ENCODE data around the gene ELMO2. TPM values are rescaled to one million over a fixed set of nuclear protein-coding genes. Genes with fewer than 3 reads are reported as not detected.
A peak's percentile ranks its signal among the peaks of the same experiment; 100 is the strongest.

ELMO2 gene
- total RNA-seq, 1 experiment from 2014 or later: 38.5 TPM

DNA sequence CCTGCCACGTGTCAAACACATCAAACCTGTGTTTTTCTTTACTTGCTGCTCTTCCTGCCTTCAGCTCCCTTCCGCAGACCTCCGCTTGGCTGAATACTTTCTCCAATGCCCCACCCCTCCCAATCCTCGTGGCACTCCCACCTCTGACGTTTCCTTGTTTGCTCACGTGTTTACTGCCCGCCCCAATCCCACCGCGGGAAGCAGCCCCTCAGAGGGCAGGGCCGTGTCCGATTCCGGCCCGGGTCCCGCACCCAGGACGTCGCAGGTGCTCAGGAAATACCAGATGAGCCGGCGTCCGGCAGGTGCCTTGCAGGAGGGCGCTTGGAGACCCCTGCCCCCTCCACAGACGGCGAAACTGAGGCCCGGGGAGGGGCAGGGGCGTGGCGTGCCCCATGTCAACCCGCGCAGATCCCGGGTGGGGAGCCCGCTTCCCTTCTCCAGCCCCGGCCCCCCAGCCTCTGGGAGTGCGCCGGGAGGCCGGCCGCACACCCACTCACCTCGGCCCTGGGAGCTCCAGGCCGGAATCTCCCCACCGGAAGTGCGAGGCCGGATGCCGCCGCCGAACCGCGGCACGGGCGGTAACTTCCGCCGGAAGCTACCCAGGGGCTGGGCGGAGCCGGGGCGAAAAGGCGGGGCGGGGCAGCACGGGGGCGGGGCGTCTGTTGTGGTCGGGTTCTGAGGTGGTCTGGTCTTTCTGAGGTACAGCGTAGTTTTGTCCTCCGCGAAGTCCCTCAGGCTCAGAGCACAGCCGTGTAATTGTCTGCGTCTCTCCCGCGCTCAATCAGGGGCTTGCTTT lies 42.3 kb downstream of the ELMO2 start:
- H3K4me3 ChIP-seq (ENCODE audit: low read depth, low read length, poor library complexity, severe bottlenecking): peak overlapping the region; percentile 90
- no TSS peak for BruUV-seq (replicated peaks)
- TF ChIP-seq, protein P1, sequence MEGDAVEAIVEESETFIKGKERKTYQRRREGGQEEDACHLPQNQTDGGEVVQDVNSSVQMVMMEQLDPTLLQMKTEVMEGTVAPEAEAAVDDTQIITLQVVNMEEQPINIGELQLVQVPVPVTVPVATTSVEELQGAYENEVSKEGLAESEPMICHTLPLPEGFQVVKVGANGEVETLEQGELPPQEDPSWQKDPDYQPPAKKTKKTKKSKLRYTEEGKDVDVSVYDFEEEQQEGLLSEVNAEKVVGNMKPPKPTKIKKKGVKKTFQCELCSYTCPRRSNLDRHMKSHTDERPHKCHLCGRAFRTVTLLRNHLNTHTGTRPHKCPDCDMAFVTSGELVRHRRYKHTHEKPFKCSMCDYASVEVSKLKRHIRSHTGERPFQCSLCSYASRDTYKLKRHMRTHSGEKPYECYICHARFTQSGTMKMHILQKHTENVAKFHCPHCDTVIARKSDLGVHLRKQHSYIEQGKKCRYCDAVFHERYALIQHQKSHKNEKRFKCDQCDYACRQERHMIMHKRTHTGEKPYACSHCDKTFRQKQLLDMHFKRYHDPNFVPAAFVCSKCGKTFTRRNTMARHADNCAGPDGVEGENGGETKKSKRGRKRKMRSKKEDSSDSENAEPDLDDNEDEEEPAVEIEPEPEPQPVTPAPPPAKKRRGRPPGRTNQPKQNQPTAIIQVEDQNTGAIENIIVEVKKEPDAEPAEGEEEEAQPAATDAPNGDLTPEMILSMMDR (conservative IDR thresholded peaks at IDR 0.05; ENCODE audit: low read depth, low read length): no peak
- TF ChIP-seq EZH2 (IDR thresholded peaks at IDR 0.05; ENCODE audit: borderline replicate concordance, low read depth, low read length, poor library complexity, severe bottlenecking): no peak
- ChIA-PET POLR2A (ENCODE audit: low non-redundant PET) (interaction anchor here (0.6 kb wide), 4 partner anchors 68 to 781 kb away, joined by 3 to 14 read pairs (median 5); no protein-coding TSS in a partner anchor), CTCF (no interaction called here)
- peak; percentile 89 for DNase-seq (ENCODE audit: low spot score)
- intact Hi-C loops (cut with micrococcal nuclease; ENCODE audit: unreplicated experiment): no loop called here
- no peaks in the 10 kb centered on the region for H3K9me3 ChIP-seq (ENCODE audit: low read depth, low read length, poor library complexity, severe bottlenecking)
- peaks cover 21% of the 10 kb centered on the region for H3K36me3 ChIP-seq (ENCODE audit: insufficient read depth, low read length, poor library complexity, severe bottlenecking)
- no peaks in the 10 kb centered on the region for H3K27me3 ChIP-seq (replicated peaks; ENCODE audit: insufficient read depth, low read depth, low read length, poor library complexity)
- H3K27ac ChIP-seq (ENCODE audit: low read depth, low read length, poor library complexity, severe bottlenecking): peak overlapping the region; percentile 95
- peaks cover 3% of the 10 kb centered on the region for H3K4me1 ChIP-seq (ENCODE audit: insufficient read depth, low read length, poor library complexity, severe bottlenecking)

DNA sequence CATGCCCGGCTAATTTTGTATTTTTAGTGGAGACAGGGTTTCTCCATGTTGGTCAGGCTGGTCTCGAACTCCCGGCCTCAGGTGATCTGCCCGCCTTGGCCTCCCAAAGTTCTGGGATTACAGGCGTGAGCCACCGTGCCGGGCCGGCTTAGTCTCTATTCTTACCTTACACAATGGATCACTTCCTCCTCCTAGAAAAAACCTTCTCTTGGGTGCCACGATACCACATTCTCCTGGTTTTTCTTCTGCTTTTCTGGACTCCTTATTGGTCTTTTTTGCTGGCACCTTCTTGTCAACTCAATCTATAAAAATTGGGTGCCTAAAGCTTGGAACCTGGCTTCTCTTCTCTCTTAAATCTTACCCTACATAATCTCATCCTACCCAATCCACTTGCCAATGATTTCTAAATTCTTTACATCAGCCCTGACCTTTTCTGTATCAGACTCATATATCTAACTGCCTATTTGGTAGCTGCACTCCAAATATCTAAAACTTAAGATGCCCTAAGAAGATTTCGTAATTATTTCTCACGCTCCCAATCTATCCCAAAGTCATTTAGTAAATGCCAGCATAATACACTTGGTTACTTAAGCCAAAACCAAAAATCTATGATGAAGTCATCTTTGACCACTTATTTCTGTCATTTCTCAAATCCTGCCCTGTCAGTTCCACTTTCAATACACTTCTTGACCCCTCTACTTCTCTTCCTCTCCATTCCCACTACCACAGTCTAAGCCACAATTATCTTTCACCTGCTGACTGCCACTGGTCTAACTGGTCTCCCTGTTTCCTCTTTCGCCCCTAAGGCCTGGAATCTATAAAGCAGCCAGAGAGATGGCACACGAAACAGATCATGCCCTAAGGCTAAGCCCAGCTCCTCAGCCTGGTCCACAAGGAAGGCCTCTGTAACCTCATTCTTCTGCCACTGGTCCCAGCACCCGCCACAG lies 43.2 kb downstream of the ELMO2 start:
- ChIA-PET POLR2A (ENCODE audit: low non-redundant PET) (no interaction called here), CTCF (no interaction called here)
- H3K4me1 ChIP-seq (ENCODE audit: insufficient read depth, low read length, poor library complexity, severe bottlenecking): peaks cover 3% of the 10 kb centered on the region
- H3K4me3 ChIP-seq (ENCODE audit: low read depth, low read length, poor library complexity, severe bottlenecking): peak overlapping the region; percentile 90
- H3K27me3 ChIP-seq (replicated peaks; ENCODE audit: insufficient read depth, low read depth, low read length, poor library complexity): no peaks in the 10 kb centered on the region
- TSS peak; percentile 69 for BruUV-seq (replicated peaks)
- H3K36me3 ChIP-seq (ENCODE audit: insufficient read depth, low read length, poor library complexity, severe bottlenecking): peaks cover 18% of the 10 kb centered on the region
- H3K27ac ChIP-seq (ENCODE audit: low read depth, low read length, poor library complexity, severe bottlenecking): peak overlapping the region; percentile 95
- no peak for TF ChIP-seq EZH2 (IDR thresholded peaks at IDR 0.05; ENCODE audit: borderline replicate concordance, low read depth, low read length, poor library complexity, severe bottlenecking)
- TF ChIP-seq, protein P1 (conservative IDR thresholded peaks at IDR 0.05; ENCODE audit: low read depth, low read length): no peak
- intact Hi-C loops (cut with micrococcal nuclease; ENCODE audit: unreplicated experiment): no loop called here
- DNase-seq (ENCODE audit: low spot score): no peak
- H3K9me3 ChIP-seq (ENCODE audit: low read depth, low read length, poor library complexity, severe bottlenecking): no peaks in the 10 kb centered on the region

DNA sequence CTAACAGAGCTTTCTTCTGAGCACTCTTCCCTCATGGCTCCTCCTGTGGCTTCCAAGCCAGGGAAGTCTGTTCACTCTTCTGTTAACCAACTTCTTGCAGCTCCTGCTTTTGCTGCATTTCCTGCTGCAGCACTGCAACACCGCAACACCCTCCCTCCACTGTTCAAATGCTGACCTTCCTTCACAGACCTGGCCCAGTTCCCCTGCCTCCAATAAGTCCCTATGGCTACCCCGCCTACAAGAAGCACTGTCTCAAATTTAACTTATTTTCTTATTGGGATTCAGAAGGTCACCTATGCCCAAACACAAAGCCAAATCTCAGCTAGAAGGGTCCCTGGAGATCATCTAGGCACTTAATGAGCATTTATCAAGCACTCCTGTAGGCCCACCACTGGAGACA lies 44.6 kb downstream of the ELMO2 start:
- POLR2A ChIA-PET (ENCODE audit: low non-redundant PET): no interaction called here
- TF ChIP-seq, protein P1 (conservative IDR thresholded peaks at IDR 0.05; ENCODE audit: low read depth, low read length): no peak
- no peak for TF ChIP-seq EZH2 (IDR thresholded peaks at IDR 0.05; ENCODE audit: borderline replicate concordance, low read depth, low read length, poor library complexity, severe bottlenecking)
- CTCF ChIA-PET: no interaction called here

More for the DNA sequence above, 44.6 kb downstream of the ELMO2 start:
- H3K4me3 ChIP-seq (ENCODE audit: low read depth, low read length, poor library complexity, severe bottlenecking): no peak overlapping the region
- no peaks in the 10 kb centered on the region for H3K9me3 ChIP-seq (ENCODE audit: low read depth, low read length, poor library complexity, severe bottlenecking)
- no peak overlapping the region for H3K27ac ChIP-seq (ENCODE audit: low read depth, low read length, poor library complexity, severe bottlenecking)
- peaks cover 11% of the 10 kb centered on the region for H3K36me3 ChIP-seq (ENCODE audit: insufficient read depth, low read length, poor library complexity, severe bottlenecking)
- no TSS peak for BruUV-seq (replicated peaks)
- intact Hi-C loops (cut with micrococcal nuclease; ENCODE audit: unreplicated experiment): no loop called here
- H3K4me1 ChIP-seq (ENCODE audit: insufficient read depth, low read length, poor library complexity, severe bottlenecking): peaks cover 3% of the 10 kb centered on the region
- no peaks in the 10 kb centered on the region for H3K27me3 ChIP-seq (replicated peaks; ENCODE audit: insufficient read depth, low read depth, low read length, poor library complexity)
- no peak for DNase-seq (ENCODE audit: low spot score)

Data from A673 (cell line).